ENCODE results near the gene FSCN2. TPM values are rescaled to one million over a fixed set of nuclear protein-coding genes. Genes with fewer than 3 reads are reported as not detected.

Gene FSCN2
- polyA plus RNA-seq, 1 of the 3 experiments (the other 2 are of a cell fraction) = 2.1 TPM

DNA sequence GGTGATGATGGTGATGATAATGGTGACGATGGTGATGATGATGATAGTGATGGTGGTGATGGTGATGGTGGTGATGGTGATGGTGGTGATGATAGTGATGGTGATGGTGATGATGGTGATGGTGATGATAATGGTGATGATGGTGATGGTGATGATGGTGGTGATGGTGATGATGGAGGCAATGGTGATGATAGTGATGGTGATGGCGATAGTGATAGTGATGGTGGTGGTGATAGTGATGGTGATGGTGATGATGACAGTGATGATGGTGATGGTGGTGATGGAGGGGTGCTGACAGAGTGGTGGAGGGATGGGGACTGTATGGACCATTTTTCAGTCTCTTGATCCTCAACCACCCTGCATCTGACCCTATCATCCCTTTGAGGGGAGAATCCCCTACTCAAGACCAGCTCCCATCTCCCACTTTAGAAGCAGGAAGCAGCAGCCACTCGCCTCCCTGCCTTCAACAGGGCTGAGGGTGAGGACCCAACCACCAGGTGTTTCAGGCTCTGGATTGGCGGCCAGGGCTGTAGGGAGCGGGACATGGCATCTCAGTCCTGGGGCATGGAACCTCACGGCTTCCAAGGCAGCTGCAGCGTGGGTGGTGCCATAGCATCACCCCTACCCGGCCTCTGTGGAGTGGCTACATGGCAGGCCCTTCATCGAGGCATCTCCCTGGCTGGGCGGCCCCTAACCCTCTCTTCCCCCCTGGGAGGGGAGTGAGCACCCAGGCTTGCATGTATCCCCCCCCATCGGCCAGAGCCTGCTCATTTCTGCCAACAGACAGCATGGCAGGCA, 4.5 kb downstream of the FSCN2 start:
- POLR2A ChIA-PET = no interaction called here
- peaks cover 0 to 35% of the 10 kb centered on the region in 2 experiments; a peak in 1 of 4 replicates for H3K4me1 ChIP-seq (ENCODE audit: control insufficient read depth in 1 of 2, insufficient read depth in 2 of 2, low read depth in 1 of 2, low read length in 1 of 2)
- H3K4me2 ChIP-seq = no peak overlapping the region
- CTCF ChIA-PET = interaction anchor here (0.6 to 2.7 kb wide), 4 partner anchors 9 to 274 kb away, joined by 3 to 7 read pairs (median 4); no protein-coding TSS in a partner anchor
- no peaks in the 10 kb centered on the region for H3K79me2 ChIP-seq (ENCODE audit: insufficient read depth)
- TF ChIP-seq NRF1 (IDR thresholded peaks at IDR 0.05; ENCODE audit: low read depth, low read length) (no peak), MXI1 (IDR thresholded peaks at IDR 0.05; ENCODE audit: low read depth, low read length) (no peak), GABPA (IDR thresholded peaks at IDR 0.05; ENCODE audit: low read depth) (no peak)
- TF ChIP-seq, protein P1, sequence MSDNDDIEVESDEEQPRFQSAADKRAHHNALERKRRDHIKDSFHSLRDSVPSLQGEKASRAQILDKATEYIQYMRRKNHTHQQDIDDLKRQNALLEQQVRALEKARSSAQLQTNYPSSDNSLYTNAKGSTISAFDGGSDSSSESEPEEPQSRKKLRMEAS (IDR thresholded peaks at IDR 0.05; ENCODE audit: low read depth) = no peak
- H4K20me1 ChIP-seq (ENCODE audit: insufficient read depth) = no peaks in the 10 kb centered on the region
- H3K27me3 ChIP-seq (ENCODE audit: insufficient read depth) = no peaks in the 10 kb centered on the region
- H3F3A ChIP-seq (replicated peaks; ENCODE audit: insufficient read depth) = peaks cover 9% of the 10 kb centered on the region
- no peak overlapping the region for H3K4me3 ChIP-seq (ENCODE audit: low read depth in 2 of 2, low read length in 1 of 2)
- H2AFZ ChIP-seq (ENCODE audit: low read depth) = no peak overlapping the region
- no peaks in the 10 kb centered on the region for H3K9me3 ChIP-seq
- no peaks in the 10 kb centered on the region for H3K36me3 ChIP-seq (replicated peaks in 1 of 2; ENCODE audit: control insufficient read depth in 1 of 2, insufficient read depth in 2 of 2, low read length in 1 of 2)
- 84% methylated on average over 9 of the region's 11 CpGs for WGBS (ENCODE audit: low lambda C conversion rate)
- H3K27ac ChIP-seq (ENCODE audit: low read depth in 2 of 2, low read length in 1 of 2) = no peak overlapping the region
- H3K9me2 ChIP-seq = no peaks in the 10 kb centered on the region
- DNase-seq = no peak
- no peak overlapping the region for H3K9ac ChIP-seq

DNA sequence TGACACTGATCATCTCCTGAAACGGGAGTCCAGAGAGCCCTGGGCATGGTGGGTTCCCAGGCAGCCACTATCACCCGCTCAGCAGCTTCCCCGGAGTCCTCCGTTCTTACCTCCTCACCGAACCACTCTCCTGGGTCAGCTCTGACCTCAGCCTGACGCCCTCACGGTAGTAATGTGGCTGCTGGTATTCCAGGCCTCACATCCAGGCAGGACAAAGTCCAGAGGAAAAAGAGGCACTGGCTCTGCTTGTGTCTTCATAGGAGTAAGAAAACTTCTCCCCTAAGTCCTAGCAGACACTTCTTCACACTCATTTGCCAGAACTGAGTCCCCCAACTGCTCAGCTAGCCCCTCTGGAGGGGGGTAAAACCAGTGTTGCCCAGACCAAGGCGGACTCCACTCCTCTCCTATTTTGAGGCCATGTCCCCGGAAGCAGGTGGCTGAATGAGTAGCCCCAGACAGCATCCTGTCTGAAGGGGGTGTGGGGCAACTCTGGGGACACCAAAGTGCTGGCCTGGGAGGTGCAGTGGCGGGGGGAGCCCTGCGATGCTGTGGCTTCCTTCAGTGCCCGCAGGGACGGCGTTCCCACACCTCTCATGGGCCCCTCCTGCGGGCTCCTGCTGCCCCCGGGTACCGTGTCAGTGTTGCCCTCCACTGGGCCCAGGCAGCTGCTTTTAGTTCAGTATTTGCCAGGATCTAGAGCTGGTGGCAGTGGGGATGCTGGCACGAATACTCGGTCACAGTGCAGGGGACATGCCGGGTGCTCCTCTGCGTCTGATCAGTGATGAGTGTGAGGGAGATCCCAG, 5.4 kb downstream of the FSCN2 start:
- H3K36me3 ChIP-seq (replicated peaks in 1 of 2; ENCODE audit: control insufficient read depth in 1 of 2, insufficient read depth in 2 of 2, low read length in 1 of 2) = no peaks in the 10 kb centered on the region
- no peak overlapping the region for H2AFZ ChIP-seq (ENCODE audit: low read depth)
- H3K9ac ChIP-seq = no peak overlapping the region
- POLR2A ChIA-PET = interaction anchor here (0.7 to 1.0 kb wide), 3 partner anchors 17 to 35 kb away, joined by 3 to 5 read pairs (median 4); no protein-coding TSS in a partner anchor
- no peaks in the 10 kb centered on the region for H3K79me2 ChIP-seq (ENCODE audit: insufficient read depth)
- H3K4me1 ChIP-seq (ENCODE audit: control insufficient read depth in 1 of 2, insufficient read depth in 2 of 2, low read depth in 1 of 2, low read length in 1 of 2) = peaks cover 0 to 35% of the 10 kb centered on the region in 2 experiments; a peak in 1 of 4 replicates
- no peaks in the 10 kb centered on the region for H3K9me3 ChIP-seq
- CTCF ChIA-PET = interaction anchor here (0.5 to 2.7 kb wide), 8 partner anchors 10 to 281 kb away, joined by 3 to 7 read pairs (median 3); no protein-coding TSS in a partner anchor
- no peak for DNase-seq
- H3K27ac ChIP-seq (ENCODE audit: low read depth in 2 of 2, low read length in 1 of 2) = no peak overlapping the region
- H3K27me3 ChIP-seq (ENCODE audit: insufficient read depth) = no peaks in the 10 kb centered on the region
- 73% methylated on average over 10 of the region's 21 CpGs for WGBS (ENCODE audit: low lambda C conversion rate)
- H4K20me1 ChIP-seq (ENCODE audit: insufficient read depth) = peaks cover 7% of the 10 kb centered on the region; the same call in 1 of the 2 replicates
- no peaks in the 10 kb centered on the region for H3K9me2 ChIP-seq
- TF ChIP-seq EP300 (IDR thresholded peaks at IDR 0.05; ENCODE audit: borderline replicate concordance in 1 of 2, low read depth in 1 of 2, low read length in 1 of 2) (no peak), MEF2A (IDR thresholded peaks at IDR 0.05; ENCODE audit: borderline replicate concordance, low read depth) (no peak), NFIC (IDR thresholded peaks at IDR 0.05; ENCODE audit: borderline replicate concordance) (no peak), FOXJ3 (CRISPR knock-in tag; IDR thresholded peaks at IDR 0.05) (no peak)
- TF ChIP-seq, protein P2, sequence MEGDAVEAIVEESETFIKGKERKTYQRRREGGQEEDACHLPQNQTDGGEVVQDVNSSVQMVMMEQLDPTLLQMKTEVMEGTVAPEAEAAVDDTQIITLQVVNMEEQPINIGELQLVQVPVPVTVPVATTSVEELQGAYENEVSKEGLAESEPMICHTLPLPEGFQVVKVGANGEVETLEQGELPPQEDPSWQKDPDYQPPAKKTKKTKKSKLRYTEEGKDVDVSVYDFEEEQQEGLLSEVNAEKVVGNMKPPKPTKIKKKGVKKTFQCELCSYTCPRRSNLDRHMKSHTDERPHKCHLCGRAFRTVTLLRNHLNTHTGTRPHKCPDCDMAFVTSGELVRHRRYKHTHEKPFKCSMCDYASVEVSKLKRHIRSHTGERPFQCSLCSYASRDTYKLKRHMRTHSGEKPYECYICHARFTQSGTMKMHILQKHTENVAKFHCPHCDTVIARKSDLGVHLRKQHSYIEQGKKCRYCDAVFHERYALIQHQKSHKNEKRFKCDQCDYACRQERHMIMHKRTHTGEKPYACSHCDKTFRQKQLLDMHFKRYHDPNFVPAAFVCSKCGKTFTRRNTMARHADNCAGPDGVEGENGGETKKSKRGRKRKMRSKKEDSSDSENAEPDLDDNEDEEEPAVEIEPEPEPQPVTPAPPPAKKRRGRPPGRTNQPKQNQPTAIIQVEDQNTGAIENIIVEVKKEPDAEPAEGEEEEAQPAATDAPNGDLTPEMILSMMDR (IDR thresholded peaks at IDR 0.05) = no peak
- TF ChIP-seq, protein P3, sequence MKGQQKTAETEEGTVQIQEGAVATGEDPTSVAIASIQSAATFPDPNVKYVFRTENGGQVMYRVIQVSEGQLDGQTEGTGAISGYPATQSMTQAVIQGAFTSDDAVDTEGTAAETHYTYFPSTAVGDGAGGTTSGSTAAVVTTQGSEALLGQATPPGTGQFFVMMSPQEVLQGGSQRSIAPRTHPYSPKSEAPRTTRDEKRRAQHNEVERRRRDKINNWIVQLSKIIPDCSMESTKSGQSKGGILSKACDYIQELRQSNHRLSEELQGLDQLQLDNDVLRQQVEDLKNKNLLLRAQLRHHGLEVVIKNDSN (IDR thresholded peaks at IDR 0.05; ENCODE audit: borderline replicate concordance, low read depth) = no peak
- TF ChIP-seq, protein P4, sequence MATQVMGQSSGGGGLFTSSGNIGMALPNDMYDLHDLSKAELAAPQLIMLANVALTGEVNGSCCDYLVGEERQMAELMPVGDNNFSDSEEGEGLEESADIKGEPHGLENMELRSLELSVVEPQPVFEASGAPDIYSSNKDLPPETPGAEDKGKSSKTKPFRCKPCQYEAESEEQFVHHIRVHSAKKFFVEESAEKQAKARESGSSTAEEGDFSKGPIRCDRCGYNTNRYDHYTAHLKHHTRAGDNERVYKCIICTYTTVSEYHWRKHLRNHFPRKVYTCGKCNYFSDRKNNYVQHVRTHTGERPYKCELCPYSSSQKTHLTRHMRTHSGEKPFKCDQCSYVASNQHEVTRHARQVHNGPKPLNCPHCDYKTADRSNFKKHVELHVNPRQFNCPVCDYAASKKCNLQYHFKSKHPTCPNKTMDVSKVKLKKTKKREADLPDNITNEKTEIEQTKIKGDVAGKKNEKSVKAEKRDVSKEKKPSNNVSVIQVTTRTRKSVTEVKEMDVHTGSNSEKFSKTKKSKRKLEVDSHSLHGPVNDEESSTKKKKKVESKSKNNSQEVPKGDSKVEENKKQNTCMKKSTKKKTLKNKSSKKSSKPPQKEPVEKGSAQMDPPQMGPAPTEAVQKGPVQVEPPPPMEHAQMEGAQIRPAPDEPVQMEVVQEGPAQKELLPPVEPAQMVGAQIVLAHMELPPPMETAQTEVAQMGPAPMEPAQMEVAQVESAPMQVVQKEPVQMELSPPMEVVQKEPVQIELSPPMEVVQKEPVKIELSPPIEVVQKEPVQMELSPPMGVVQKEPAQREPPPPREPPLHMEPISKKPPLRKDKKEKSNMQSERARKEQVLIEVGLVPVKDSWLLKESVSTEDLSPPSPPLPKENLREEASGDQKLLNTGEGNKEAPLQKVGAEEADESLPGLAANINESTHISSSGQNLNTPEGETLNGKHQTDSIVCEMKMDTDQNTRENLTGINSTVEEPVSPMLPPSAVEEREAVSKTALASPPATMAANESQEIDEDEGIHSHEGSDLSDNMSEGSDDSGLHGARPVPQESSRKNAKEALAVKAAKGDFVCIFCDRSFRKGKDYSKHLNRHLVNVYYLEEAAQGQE (IDR thresholded peaks at IDR 0.05; ENCODE audit: low read depth, low read length) = no peak
- peaks cover 12% of the 10 kb centered on the region for H3F3A ChIP-seq (replicated peaks; ENCODE audit: insufficient read depth)
- H3K4me3 ChIP-seq (ENCODE audit: low read depth in 2 of 2, low read length in 1 of 2) = no peak overlapping the region
- no peak overlapping the region for H3K4me2 ChIP-seq

Measured in SK-N-SH (cell line).